ENCODE data around the gene CXCL1.

- no peak for TF ChIP-seq POLR2AphosphoS5 (IDR thresholded peaks at IDR 0.05; ENCODE audit: borderline replicate concordance, low read depth, low read length)
- no peak for TF ChIP-seq EZH2 (IDR thresholded peaks at IDR 0.05)
- no peak for TF ChIP-seq FOXP2 (optimal IDR thresholded peaks at IDR 0.05; ENCODE audit: control extremely low read depth, extremely low read length, insufficient read depth)
Measured at GRCh38 chr4:73853246-73853704, 15.9 kb upstream of the CXCL1 start, which contains the start of gene PF4V1.
